ENCODE results near the gene SPTAN1. TPM values are rescaled to one million over a fixed set of nuclear protein-coding genes. Genes with fewer than 3 reads are reported as not detected.

SPTAN1 gene
- total and polyA plus RNA-seq, 2 of the 4 experiments (the other 2 are of a cell fraction), result 275 to 327 TPM

DNA sequence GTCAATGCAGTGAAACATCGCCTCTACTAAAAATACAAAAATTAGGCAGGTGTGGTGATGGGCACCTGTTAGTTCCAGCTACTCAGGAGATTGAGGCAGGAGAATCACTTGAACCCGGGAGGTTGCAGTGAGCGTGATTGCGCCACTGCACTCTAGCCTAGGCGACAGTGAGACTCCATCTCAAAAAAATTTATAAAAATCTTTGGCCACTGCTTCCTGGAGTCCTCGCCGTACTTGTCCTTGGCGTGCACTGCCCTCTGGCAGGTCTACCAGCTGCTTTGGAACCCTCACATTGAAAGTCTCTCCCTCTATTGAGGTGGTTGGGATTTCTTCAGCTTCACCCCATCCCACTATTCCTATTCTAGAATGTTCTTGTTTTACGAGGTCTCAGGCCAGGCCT is 79.2 kb downstream of the SPTAN1 start:
- dilution Hi-C loops (cut with HindIII; ENCODE audit: low sequenced_read_pairs, unreplicated experiment), result no loop called here
- Histone ChIP-seq H4K5ac (ENCODE audit: low read depth, low read length) (no peak overlapping the region), H3K18ac (ENCODE audit: low read depth, low read length) (no peak overlapping the region), H2BK15ac (ENCODE audit: low read depth, low read length) (no peak overlapping the region), H3K4me2 (ENCODE audit: low read depth, low read length) (no peak overlapping the region), H3K79me1 (ENCODE audit: low read depth in 1 of 2, low read length in 2 of 2) (peaks cover 0 to 36% of the 10 kb centered on the region in 2 experiments; a peak in 2 of 4 replicates), H3K14ac (replicated peaks; ENCODE audit: low read depth, low read length) (no peak overlapping the region), H3K27ac (ENCODE audit: insufficient read depth, low read length) (no peak overlapping the region), H2AK5ac (ENCODE audit: low read depth, low read length) (no peak overlapping the region), H2BK120ac (ENCODE audit: low read depth, low read length) (no peak overlapping the region), H3K27me3 (ENCODE audit: control insufficient read depth, insufficient read depth, low read length) (no peaks in the 10 kb centered on the region), H3K9me1 (ENCODE audit: insufficient read depth, low read length) (0 out of 2 replicates have a peak, but pooled peaks cover 5% of the 10 kb centered on the region), H3K4ac (ENCODE audit: low read depth, low read length) (no peak overlapping the region), H3K4me3 (ENCODE audit: insufficient read depth, low read depth, low read length) (no peak overlapping the region), H3K56ac (ENCODE audit: extremely low read depth, insufficient read depth, low read length) (no peak overlapping the region), H4K91ac (ENCODE audit: insufficient read depth, low read depth, low read length) (no peak overlapping the region), H2BK20ac (ENCODE audit: low read depth, low read length) (no peak overlapping the region), H2AK9ac (replicated peaks; ENCODE audit: low read depth, low read length, poor library complexity) (no peak overlapping the region), H3K23ac (ENCODE audit: low read depth, low read length) (no peak overlapping the region), H3K4me1 (ENCODE audit: control insufficient read depth, insufficient read depth, low read length) (peaks cover 13% of the 10 kb centered on the region), H2AFZ (replicated peaks; ENCODE audit: low read length, poor library complexity) (no peak overlapping the region), H3K36me3 (ENCODE audit: control insufficient read depth, insufficient read depth, low read length) (peaks cover 70% of the 10 kb centered on the region), H3K9ac (ENCODE audit: low read depth, low read length) (no peak overlapping the region), H4K8ac (ENCODE audit: low read depth in 2 of 2, low read length in 2 of 2) (no peak overlapping the region), H2BK5ac (ENCODE audit: low read depth, low read length, poor library complexity, severe bottlenecking) (no peak overlapping the region), H4K20me1 (ENCODE audit: insufficient read depth, low read length) (0 out of 2 replicates have a peak, but pooled peaks cover 3% of the 10 kb centered on the region), H3K9me3 (ENCODE audit: control insufficient read depth, insufficient read depth, low read length) (no peaks in the 10 kb centered on the region)
- TF ChIP-seq NFE2L2 (IDR thresholded peaks at IDR 0.05; ENCODE audit: low read depth, low read length) (no peak), SMC3 (IDR thresholded peaks at IDR 0.05; ENCODE audit: low read depth, low read length) (no peak), BHLHE40 (IDR thresholded peaks at IDR 0.05; ENCODE audit: low read depth, low read length) (no peak), FOS (IDR thresholded peaks at IDR 0.05; ENCODE audit: low read depth, low read length) (no peak)
- TF ChIP-seq, protein P1, sequence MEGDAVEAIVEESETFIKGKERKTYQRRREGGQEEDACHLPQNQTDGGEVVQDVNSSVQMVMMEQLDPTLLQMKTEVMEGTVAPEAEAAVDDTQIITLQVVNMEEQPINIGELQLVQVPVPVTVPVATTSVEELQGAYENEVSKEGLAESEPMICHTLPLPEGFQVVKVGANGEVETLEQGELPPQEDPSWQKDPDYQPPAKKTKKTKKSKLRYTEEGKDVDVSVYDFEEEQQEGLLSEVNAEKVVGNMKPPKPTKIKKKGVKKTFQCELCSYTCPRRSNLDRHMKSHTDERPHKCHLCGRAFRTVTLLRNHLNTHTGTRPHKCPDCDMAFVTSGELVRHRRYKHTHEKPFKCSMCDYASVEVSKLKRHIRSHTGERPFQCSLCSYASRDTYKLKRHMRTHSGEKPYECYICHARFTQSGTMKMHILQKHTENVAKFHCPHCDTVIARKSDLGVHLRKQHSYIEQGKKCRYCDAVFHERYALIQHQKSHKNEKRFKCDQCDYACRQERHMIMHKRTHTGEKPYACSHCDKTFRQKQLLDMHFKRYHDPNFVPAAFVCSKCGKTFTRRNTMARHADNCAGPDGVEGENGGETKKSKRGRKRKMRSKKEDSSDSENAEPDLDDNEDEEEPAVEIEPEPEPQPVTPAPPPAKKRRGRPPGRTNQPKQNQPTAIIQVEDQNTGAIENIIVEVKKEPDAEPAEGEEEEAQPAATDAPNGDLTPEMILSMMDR (conservative IDR thresholded peaks at IDR 0.05; ENCODE audit: low read depth, low read length), result no peak
- in situ Hi-C loops (cut with MboI; ENCODE audit: low sequenced_read_pairs), result no loop called here
- ATAC-seq (ENCODE audit: low read depth) (no peak), DNase-seq (no peak)
- intact Hi-C loops (cut with micrococcal nuclease), result no loop called here
- BruUV-seq (replicated peaks), result no TSS peak
- 100% methylated on average over 2 of the region's 9 CpGs; no CpG with 5 or more reads in 1 of the 2 experiments for WGBS, 2 experiments (ENCODE audit: extremely low coverage in 2 of 2, insufficient read length in 1 of 2)
- POLR2A ChIA-PET (ENCODE audit: unreplicated experiment), result no interaction called here
- CTCF ChIA-PET, result no interaction called here
